Right forelimb (tissue), 1 donor: Measurements from ENCODE around the gene MANSC4.
A peak's percentile ranks its signal among the peaks of the same experiment; 100 is the strongest.

Source experiments
- DNase-seq: peaks from one replicate; pipeline ENCODE4 v3.0.0-alpha.2; 2018

The MANSC4 gene

DNA sequence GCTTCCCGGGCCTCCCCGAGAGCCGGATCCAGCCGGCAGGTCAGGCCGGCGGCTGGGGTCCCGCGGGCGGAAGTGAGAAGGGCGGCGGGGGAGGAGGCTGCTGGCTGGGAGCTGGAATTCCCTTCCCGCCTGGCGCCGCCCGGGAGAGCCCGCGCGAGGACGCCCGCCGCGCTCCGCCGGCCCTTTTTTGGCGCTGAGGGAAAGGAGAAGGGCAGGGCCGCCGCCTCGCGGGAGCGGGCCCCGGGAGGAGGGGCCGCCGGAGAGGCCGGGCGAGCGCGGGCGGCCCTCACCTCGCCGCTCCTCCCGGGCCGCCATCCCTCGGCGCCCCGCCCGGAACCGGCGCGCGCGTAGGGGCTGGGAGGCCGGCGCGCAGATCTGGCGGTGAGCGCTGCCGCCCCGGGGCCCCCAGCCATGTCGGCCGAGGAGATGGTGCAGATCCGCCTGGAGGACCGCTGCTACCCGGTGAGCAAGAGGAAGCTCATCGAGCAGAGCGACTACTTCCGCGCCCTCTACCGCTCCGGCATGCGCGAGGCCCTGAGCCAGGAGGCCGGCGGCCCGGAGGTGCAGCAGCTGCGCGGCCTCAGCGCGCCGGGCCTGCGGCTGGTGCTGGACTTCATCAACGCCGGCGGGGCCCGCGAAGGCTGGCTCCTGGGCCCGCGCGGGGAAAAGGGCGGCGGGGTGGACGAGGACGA is at the start of gene MANSC4, which contains the start of gene KLHL42:
TSS of gene MANSC4 (minus strand) at position 317 of the 692 bp plus-strand sequence. CDS start 8,960 bp downstream, outside the sequence.
TSS of gene KLHL42 (plus strand) at position 314 of the 692 bp plus-strand sequence. CDS start at position 412, 98 bp downstream.
- DNase-seq = peak; percentile 84

DNA sequence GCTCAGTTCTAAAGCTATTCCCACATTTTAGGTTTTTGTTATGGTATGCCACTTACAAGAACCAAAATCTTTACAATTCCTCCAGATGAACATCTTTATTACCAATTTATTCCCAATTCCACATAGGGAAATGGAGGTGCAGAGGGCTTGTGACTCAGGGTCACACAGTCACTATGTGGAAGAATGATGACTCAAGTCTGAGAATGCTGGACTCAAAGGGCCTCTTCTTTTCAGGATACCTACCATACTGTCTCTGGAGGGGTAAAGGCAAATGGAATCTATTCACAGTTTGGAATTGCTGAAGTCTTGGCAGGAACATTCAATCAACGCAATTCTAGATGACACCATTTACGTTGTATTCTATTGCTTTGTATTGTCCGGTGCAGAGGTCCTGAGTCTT is 48.2 kb upstream of the MANSC4 start:
- DNase-seq = no peak

DNA sequence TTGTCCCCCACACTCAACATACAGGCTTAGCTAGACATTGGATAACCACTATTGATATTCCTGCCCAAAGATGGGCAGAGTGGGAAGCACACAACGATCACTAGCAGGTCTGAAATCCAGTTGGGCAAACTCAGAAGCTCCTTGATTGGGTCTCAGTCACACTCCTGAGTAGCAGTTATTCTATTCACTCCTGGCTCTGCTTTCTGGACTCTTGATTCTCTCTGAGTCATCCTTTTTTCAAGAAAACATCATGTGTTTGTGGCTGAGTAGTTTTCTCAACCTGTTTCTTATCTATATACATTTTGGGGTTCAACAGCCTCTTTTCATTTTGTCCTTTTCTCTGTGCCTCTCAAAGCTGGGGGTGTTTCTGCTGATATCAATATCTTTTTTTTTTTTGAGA is 46.0 kb upstream of the MANSC4 start:
- no peak for DNase-seq

DNA sequence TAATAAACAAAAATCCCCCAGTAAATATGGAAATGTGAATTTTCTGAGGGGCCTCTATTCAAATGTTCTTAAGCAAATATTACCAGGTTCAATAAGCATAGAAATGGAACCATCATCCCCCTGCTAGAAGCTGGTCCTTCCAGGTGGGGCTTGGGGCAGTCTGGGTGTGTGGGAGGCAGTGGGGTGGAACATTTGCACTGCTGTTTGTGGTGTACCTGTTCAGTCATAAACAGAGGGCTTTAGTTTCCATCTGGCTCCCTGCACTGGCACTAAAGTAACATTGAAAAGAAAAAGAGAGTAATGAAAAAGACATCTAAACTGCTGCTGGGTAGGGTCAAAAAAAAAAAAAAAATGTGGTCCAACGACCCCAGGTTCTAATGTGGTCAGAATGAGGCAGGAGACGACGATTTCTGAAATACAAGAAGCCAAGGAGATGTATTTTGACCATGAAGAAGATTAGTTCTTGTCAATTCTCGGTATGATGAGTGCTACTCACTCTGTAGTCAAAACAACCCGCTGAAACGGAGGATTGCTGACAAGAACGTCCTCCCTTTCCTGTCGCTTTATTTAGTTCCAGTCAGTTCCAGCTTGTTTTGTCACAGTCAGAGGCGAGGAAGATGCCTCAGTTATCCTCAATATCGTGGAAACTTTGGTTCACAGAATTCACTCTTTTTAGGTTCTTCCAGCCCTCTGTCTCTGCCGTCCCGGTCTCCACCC is 44.2 kb upstream of the MANSC4 start:
- DNase-seq = no peak

DNA sequence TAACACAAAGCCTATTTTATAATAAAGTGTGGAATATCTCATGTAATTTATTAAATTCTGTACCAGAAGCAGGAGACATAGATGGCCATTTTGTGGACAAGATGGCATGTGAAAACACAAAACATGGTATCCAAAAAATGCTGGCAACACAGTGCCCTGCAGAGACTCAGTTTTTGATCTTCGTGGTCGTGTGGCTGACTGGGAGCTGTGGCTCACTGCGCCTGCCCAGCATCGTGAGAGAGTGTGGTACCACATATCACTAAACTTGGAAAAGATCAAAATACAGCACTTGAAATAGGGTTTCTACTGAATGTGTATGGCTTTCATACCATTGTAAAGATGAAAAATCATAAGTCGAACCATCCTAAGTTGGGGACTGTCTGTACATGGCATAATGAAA is 43.0 kb upstream of the MANSC4 start:
- DNase-seq = no peak

DNA sequence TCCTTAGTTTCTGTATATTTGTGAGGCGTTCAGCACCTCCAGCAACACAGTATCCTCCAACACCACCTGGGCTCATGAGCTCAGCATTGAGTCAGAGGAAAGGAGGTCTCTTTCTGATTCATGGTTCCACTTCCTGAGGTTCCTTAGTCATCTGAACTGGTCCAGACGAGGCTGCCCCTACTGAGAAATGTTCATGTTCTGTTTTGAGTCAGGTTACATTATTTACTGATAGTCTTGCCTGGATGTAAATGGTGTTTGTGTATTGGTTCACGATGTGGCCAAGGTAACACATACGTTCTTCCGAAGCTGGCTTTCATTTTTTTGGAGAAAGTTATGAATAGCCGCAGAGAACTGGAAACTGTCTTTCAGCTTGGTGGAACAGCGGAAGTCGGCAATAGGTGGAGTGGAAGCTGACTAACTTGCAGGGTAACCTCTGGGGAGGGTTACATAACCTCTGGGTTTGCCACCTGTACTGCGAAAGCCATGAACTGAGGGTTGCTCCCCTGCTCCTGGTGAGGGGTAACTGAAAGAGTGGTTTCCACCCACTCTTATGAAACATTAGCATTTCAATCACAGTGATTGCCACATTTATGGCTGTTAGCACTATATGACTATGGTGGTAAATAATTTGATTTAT is 42.2 kb upstream of the MANSC4 start:
- no peak for DNase-seq

DNA sequence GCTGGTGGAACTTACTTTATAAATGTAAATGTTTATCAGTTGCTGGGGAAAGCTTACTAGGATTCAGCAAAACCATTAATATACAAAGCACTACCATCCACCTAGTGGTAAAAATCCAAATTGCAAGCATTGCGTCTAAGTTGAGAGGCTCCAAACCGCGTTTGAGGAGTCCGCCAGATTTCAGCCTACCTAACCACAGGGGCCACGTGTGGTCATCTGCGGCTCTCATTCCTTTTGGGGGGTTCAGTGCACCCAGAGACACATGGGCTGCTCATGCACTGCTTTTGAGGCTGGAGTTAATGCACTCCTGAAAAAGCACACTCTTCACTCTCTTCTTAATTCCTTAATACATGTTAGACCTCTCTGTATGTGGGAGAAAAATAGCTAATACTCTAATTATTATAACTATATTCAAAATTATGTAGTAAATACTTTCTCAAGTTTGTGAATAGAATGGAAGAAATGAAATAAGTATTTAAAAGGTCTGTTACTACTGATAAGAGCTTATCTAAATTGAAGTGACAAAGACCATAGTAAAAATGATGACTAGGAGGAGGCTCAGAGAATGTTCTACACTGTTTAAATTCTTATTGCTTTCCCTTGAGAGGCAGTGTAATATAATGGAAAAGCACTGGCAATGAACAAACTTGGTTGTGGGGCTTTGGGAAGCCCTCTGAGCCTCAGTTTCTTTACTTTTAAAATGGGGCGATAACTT is 41.4 kb upstream of the MANSC4 start:
- DNase-seq = no peak

DNA sequence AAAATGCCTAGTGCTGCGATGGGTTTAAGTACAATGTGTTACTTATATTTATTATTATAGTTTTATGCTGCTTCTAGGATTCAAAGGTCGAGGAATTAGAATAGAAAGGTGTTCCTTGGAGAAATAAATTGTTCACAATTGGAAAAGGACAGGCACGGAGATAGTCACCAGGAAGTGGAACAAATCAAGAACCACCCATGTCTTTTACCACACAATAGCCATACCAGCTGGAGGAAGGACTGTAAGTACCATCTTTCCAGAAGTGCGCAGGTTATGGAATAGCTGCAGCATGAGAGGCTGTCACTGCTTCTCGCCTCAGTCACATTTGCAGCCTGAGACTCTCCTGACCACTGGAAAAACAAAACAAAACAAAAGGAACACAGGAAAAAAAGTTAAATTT is 40.5 kb upstream of the MANSC4 start:
- DNase-seq = no peak

DNA sequence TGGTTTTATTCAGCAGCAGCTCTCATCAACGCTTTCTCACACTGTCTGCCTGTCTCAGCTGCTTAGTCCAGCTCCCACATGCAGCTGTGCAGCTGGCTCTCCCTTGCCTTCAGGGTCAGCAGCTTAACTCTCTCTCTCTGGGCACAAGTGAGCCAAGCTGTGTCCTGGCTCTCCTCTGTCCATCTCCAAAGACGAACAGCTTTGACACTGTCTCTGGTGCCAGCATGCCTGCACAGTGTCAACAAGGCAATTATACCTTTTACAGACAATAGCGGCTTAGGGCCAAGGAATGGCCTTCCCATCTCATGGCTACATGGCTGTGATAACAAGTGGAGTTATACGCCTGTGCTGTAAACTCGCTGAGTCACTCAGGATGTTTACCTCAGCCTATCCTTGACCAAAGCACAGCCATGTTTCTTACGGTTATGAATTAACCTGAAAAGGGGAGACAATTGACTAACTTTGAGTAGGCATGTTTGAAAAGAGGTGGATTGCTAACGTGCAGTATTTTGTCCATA is 38.4 kb upstream of the MANSC4 start:
- DNase-seq = no peak

DNA sequence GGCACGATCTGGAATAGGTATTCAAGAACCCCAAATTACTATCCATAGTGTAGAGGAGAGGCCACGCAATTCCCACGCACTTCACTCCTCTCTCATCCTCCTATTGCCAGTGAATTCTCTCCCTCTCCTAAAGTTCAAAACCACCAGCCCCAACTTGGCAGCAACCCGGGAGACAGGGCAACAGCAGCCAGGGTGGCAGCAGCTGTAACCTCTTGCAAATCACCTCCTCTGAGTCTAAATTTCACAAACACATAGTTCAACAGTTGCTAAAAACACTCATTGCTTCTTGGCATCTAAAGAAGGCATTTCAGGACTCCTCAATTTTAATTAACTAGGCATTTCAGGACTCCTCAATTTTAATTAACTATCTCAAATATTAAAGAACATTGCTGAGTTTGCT is 37.7 kb upstream of the MANSC4 start:
- DNase-seq = no peak

DNA sequence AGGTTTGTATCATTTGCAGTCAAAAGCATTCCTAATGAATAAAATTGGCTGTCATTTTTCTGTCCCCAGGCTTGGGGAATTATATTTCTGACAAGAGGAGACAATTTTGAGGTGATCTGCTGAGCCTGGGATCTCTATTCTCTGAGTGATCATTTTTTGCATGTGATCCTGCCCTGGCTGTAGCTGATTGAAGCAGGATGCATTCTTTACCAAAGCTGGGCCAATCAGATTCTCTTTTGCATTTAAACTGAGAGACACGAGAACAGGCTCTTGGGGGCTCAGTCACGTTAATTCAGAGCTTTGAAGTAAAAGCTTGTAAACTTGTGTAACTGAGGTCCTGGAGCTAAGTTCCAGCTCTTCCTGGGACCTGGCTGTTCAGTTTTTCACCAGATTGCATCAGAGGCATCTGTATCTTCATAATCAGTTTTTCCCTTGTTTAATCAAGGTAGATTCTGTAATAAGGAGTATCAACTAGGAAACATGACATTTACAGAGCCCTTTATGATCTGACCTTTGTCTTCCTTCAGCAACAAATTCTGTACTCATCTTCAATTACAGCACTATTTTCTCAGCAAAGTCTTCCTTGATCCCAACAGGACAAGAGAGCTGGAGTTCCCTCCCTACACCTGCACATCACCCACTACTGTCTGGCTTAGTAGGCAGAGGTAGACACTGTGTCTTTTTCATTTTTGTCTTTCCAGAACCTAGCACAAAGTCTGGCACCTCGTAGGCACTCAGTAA is 35.0 kb upstream of the MANSC4 start:
- no peak for DNase-seq

DNA sequence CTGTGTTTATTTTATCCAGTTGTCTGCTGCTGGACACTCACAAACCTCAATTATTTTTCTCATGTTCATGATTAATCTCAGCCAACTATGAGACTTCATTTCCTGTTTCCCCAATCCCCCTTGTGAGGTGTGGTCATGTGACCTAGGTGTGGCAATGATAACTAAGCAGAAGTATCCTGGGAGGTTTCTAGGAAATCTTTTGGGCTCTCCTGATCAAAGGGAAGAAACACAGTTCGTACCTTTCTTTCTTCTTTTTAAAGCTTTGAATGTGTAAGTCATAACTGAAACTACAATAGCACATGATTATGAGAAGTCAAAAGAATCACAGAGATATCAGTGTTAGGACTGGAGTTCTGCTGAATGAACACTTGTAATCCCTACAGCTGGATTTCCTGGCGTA is 34.4 kb upstream of the MANSC4 start:
- DNase-seq = no peak

DNA sequence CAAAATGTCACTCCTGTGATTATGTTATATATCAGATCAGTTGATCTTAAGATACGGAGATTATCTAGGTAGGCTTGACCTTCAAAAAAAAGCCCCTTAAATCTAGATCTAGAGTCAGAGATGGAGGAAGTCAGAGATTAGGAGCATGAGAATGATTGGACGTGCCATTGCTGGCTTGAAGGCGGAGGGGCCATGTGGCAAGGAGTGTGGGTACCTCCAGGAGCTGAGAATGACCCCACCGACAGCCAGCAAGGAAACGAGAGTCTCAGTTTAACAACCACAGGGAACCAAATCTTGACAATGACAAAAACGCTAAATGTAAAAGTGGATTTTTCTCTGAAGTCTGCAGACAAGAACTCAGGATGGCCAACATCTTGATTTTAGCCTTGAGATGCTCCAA is 32.5 kb upstream of the MANSC4 start:
- no peak for DNase-seq

DNA sequence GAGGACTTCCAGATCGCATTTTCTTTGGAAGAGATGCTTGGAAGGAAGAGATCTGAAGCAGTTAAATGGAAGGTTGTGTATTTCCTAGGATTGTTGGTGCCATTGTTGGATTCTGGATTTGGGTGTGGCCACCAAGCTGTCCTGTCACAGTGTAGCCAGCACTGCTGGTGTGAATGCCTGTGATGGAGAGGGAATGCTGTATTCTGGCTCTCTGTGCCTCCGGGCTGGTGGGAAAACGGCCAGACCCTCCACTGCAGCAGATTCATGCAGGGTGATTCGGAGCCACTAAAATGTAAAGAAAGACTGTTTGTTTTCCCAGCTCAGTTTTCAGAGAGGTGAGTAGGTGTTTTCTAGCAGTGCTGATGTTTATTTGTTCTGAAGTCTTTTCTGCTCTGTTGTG is 30.7 kb upstream of the MANSC4 start:
- no peak for DNase-seq

DNA sequence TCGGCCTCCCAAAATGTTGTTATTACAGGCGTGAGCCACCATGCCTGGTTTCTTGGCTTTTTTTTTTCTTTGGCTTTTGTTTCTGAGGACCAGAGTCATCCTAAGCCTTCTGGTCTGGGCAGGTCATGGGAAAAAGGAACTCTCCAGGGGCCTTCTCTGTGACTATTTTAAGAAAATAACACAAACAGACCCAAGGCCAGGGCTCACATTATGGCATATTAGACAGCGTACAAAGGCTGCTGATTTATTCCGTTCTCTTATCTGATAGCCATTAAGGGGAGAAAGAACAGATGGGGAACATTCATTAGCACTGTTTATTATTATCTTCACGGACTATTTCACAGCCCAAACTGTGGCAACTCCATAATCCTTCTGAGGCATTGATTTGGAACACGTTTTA is 28.8 kb upstream of the MANSC4 start:
- DNase-seq = no peak

DNA sequence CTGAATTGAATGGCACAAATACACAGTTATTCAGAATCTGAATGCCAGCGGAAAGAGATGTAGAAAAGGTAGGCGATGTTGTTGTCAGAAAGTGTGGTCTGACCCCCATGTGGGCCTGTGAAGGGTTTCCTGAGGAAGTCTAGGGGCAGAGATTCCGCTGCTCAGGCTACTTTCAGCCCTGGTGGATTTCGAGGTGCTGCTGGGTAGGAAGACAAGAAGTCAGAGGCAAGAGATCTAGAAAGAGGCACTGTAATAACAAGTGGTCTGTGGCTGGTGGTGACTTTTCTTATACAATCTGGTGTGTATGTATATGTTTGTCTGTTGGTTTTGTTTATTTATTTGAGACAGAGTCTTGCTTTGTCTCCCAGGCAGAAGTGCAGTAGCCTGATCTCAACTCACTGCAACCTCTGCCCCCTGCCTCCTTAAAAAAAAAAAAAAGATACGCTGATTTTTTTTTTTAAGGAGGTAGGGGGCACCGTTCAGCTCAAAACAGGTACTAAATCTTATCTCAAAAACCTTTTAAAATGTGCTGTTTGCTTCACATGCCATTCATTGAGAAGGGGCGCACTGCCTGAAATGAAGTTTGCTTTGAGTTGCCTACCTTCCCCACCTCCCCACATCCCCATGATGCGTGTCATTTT is 27.1 kb upstream of the MANSC4 start:
- DNase-seq = no peak

DNA sequence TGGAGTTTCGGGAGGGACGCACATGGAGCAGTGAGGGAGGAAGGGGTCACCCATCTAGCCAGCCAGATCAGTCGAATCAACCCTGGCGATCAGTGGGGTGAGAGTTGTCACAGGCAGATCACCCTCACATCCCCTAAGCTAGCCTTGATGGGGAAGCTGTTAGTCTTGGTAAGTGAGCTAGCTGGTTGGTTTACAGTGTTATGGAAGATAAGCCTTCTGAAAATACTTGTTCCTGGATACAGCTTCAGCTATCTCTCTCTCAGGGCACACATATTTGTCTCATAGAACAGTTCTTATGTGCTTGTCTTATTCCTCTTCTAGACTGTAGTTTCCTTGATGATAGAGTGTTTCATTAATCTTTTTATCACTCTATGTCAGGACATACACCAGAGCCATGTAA is 26.2 kb upstream of the MANSC4 start:
- no peak for DNase-seq

DNA sequence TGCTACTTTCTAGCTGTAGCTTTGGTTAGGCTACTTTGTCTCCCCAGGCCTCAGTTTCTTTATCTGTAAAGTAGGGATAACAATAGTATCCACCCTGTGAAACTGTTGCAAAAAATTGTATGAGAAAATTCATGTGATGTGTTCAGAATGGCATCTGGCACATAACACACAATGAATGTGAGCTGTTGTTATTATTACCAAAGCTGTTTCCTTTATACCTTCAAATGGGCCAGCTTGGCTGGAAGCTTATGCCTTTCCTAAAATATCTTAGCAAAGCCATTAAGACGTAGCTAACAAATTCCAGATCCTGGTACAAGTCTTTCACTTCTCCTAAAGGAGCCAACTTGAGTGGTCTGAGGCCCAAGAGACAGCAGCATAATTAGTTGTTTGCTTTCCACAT is 25.2 kb upstream of the MANSC4 start:
- DNase-seq = no peak

DNA sequence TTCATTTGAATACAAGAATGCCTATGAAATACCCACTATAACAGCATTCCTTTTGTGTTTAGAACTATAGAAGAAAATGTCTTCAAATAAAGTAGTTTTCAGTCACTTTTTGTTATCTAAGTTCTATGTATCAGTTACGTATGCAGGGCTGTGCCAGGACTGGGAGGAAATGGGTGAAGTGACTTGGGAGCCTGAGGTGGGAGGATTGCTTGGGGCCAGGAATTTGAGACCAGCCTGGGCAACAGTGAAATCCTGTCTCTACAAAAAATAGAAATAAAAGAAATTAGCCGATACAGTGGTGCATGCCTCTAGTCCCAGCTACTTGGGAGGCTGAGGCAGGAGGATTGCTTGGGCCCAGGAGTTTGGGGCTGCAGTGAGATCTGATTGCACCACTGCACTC is 22.9 kb upstream of the MANSC4 start:
- no peak for DNase-seq

DNA sequence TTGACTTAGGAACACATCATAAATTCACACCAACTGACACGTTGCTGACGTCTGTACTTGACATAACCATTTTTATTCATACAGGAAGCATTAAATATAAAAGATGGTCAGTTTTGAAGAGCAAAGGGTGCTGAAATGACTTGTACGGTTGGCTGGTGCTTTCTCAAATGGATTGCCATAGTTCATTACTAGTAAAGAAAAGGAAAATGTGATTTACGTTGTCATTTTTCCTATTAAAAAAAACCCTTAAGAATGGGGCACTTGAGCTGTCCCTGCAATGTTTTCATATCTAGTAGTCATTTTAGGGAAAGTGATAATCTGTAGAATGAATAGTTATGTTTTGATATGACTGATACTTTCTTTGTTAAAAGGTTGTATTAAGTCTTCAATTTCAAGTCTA is 22.5 kb upstream of the MANSC4 start:
- no peak for DNase-seq

DNA sequence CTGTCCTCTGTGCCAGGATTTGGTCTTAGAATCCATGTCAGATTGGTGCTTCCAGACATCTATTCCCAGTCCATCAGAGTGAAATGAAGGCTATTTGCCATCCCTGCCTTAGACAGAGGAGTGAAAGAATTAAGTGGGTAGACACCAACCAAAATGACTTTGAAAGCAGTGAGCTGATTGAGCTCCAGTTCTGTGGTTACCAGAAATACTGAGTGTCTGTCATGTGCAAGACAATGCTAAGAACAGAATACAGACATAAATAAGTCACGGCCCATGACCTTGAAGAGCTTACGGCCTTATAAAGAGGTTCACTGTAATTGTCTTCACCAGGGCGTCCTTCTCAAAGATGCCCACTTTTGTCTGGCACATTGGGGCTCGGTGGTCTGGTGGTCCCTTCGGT is 21.6 kb upstream of the MANSC4 start:
- no peak for DNase-seq

DNA sequence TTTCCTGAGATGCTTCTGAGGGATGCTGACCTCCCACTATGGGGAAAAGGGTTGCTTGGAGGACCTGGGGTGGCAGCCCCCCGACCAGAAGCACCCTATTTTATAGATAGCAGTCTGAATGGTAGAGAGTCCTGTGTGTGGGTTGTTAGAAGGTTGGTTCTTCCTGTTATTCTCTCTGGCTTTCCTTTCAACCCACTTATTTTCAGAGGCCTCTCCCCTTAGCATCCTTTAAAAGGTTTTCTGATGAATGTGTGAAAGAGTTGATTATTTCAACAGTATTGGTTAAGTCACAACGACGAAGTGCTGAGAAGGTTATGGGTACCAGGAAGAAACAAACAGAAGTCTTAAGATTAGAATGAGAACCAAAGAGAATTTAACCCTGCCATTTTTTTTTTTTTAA is 20.8 kb upstream of the MANSC4 start:
- DNase-seq = no peak
